Measurements from ENCODE around the gene UBTD2. TPM values are rescaled to one million over a fixed set of nuclear protein-coding genes. Genes with fewer than 3 reads are reported as not detected.

The UBTD2 gene
- total RNA-seq, 1 donor from 2014 or later, result 30.1 TPM

- no peak for DNase-seq (ENCODE audit: low read depth)
- Histone ChIP-seq H3K27me3 (ENCODE audit: control insufficient read depth, insufficient read depth, low read length) (no peaks in the 10 kb centered on the region), H3K4me3 (ENCODE audit: low read depth, low read length) (no peak overlapping the region), H3K36me3 (ENCODE audit: control insufficient read depth, insufficient read depth, low read length) (no peaks in the 10 kb centered on the region)
- TF ChIP-seq CTCF (IDR thresholded peaks at IDR 0.05; ENCODE audit: insufficient read depth, low read length, poor library complexity, severe bottlenecking), result no peak
Observed at GRCh38 chr5:172178991-172179989, 104.3 kb downstream of the UBTD2 start.

GRCh38 chr5:172178301-172178987, 105.1 kb downstream of the UBTD2 start:
- H3K4me3 ChIP-seq (ENCODE audit: low read depth, low read length), result no peak overlapping the region
- no peaks in the 10 kb centered on the region for H3K27me3 ChIP-seq (ENCODE audit: control insufficient read depth, insufficient read depth, low read length)
- no peak for TF ChIP-seq CTCF (IDR thresholded peaks at IDR 0.05; ENCODE audit: insufficient read depth, low read length, poor library complexity, severe bottlenecking)
- no peak for DNase-seq (ENCODE audit: low read depth)
- H3K36me3 ChIP-seq (ENCODE audit: control insufficient read depth, insufficient read depth, low read length), result no peaks in the 10 kb centered on the region

- H3K27me3 ChIP-seq (ENCODE audit: control insufficient read depth, insufficient read depth, low read length), result no peaks in the 10 kb centered on the region
- no peak for TF ChIP-seq CTCF (IDR thresholded peaks at IDR 0.05; ENCODE audit: insufficient read depth, low read length, poor library complexity, severe bottlenecking)
- DNase-seq (ENCODE audit: low read depth), result no peak
- H3K4me3 ChIP-seq (ENCODE audit: low read depth, low read length), result no peak overlapping the region
- H3K36me3 ChIP-seq (ENCODE audit: control insufficient read depth, insufficient read depth, low read length), result no peaks in the 10 kb centered on the region
Observed at GRCh38 chr5:172177176-172177575, 106.4 kb downstream of the UBTD2 start.

- DNase-seq (ENCODE audit: low read depth), result no peak
Observed at GRCh38 chr5:172175263-172175719, 108.3 kb downstream of the UBTD2 start.

GRCh38 chr5:172173564-172174153, 109.9 kb downstream of the UBTD2 start:
- DNase-seq (ENCODE audit: low read depth), result no peak
- no peak for TF ChIP-seq CTCF (IDR thresholded peaks at IDR 0.05; ENCODE audit: insufficient read depth, low read length, poor library complexity, severe bottlenecking)

More at GRCh38 chr5:172175263-172175719, 108.3 kb downstream of the UBTD2 start:
- no peak for TF ChIP-seq CTCF (IDR thresholded peaks at IDR 0.05; ENCODE audit: insufficient read depth, low read length, poor library complexity, severe bottlenecking)
- Histone ChIP-seq H3K27me3 (ENCODE audit: control insufficient read depth, insufficient read depth, low read length) (no peaks in the 10 kb centered on the region), H3K36me3 (ENCODE audit: control insufficient read depth, insufficient read depth, low read length) (no peaks in the 10 kb centered on the region), H3K4me3 (ENCODE audit: low read depth, low read length) (no peak overlapping the region)

More at GRCh38 chr5:172173564-172174153, 109.9 kb downstream of the UBTD2 start:
- Histone ChIP-seq H3K27me3 (ENCODE audit: control insufficient read depth, insufficient read depth, low read length) (no peaks in the 10 kb centered on the region), H3K36me3 (ENCODE audit: control insufficient read depth, insufficient read depth, low read length) (no peaks in the 10 kb centered on the region), H3K4me3 (ENCODE audit: low read depth, low read length) (no peak overlapping the region)

All from kidney epithelial cell (primary cell).